HG02943 (cell line): ENCODE results near the gene CCDC13.
A peak's percentile ranks its signal among the peaks of the same experiment; 100 is the strongest.

Source experiments
- ATAC-seq: cut with Tn5 transposase; IDR thresholded peaks from one replicate; pipeline ENCODE4 v1.9.1; 2021; ENCODE audit warnings: mild to moderate bottlenecking, low read depth, moderate library complexity; ENCODE audit not compliant: unreplicated experiment

CCDC13 gene

GRCh38 chr3:42801048-42801620 is 28.1 kb upstream of the CCDC13 start:
- ATAC-seq, result no peak

- ATAC-seq, result no peak
Measured at GRCh38 chr3:42800251-42800650, 27.2 kb upstream of the CCDC13 start.

GRCh38 chr3:42799376-42799775 is 26.3 kb upstream of the CCDC13 start:
- no peak for ATAC-seq

- no peak for ATAC-seq
Measured at GRCh38 chr3:42796332-42796885, 23.4 kb upstream of the CCDC13 start.

- ATAC-seq, result no peak
Measured at GRCh38 chr3:42795621-42796181, 22.6 kb upstream of the CCDC13 start.

DNA sequence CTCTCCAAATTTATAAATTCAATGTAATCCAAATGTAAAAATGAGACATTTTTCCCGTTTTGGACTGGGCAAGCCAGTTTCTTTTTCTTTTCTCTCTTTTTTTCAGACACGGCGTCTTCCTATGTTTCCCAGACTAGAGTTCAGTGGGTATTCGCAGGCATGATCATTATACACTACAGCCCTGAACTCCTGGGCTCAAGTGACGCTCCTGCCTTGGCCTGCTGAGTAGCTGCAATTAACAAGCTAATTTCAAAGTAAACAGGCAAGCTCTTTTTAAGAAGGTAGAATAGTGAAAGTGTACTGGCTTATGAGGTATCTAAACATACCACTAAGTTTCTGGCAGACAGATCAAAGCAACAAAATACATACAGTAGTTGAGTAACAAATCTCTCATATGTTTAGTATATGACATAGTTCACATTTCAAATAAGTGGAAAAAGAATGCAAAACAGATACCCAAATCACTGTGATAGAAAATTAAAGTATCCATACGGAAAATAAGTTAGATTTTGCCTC is 17.7 kb upstream of the CCDC13 start:
- no peak for ATAC-seq

- ATAC-seq, result no peak
Measured at GRCh38 chr3:42786631-42787030, 13.6 kb upstream of the CCDC13 start.

GRCh38 chr3:42786212-42786611 is 13.2 kb upstream of the CCDC13 start:
- ATAC-seq, result no peak

- no peak for ATAC-seq
Measured at GRCh38 chr3:42780892-42781700, 8.0 kb upstream of the CCDC13 start.

DNA sequence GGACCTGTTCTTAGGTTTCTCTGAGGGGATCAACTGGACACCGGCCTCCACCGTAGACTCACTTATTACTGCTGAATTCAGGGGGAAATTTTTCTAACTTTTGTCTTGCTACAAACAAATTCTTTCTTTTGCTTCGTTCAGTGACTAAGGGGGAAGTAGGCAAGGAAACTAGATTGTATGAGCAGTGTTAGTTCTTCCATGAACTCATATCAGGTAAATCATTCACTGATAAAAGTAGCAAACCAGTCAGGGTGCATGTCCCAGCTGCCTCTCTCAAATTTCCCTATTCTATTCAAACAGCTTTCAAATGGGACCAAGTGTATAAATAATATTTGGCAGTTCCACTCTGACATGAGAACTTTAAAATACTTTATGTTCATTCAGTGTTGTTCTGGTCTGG is 7.3 kb upstream of the CCDC13 start:
- no peak for ATAC-seq

DNA sequence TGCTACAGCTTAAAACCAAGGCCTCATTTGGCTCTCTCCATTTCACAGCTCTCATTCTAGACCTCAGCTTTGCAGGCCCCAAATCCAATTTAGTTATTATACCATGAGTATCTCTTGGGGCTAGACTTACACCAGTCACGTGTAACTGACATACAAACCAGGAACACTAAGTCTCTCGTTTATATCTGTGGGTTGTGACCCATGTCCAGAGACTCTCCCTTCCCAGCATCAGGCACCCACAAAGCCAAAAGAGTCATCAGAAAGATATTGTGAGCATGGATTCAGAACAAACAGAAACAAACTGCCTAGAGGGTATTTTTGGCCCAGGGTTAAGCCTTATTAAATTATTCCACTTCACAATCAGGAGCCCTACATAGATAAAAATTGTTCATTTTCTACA is 5.6 kb upstream of the CCDC13 start:
- ATAC-seq, result no peak

DNA sequence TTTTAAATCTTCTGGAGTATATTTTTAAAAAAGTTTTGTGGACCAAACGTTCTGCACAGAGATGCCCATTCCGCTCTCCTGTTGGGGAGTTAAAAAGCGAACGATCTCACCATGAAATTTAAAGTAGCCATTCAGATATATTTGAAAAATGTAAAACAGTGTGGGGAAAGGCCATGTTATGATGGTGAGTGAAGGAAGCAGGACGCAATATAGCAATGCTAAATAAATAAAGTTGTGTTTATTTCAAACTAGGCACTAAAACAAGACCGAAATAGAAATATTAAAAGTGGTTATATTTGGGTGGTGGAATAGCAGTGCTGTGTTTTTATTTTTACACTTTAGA is 327 bp upstream of the CCDC13 start:
- ATAC-seq, result peak; percentile 2

- no peak for ATAC-seq
Measured at GRCh38 chr3:42771271-42771670, 1.8 kb downstream of the CCDC13 start.

GRCh38 chr3:42769477-42770131 is 3.4 kb downstream of the CCDC13 start:
- ATAC-seq, result no peak

DNA sequence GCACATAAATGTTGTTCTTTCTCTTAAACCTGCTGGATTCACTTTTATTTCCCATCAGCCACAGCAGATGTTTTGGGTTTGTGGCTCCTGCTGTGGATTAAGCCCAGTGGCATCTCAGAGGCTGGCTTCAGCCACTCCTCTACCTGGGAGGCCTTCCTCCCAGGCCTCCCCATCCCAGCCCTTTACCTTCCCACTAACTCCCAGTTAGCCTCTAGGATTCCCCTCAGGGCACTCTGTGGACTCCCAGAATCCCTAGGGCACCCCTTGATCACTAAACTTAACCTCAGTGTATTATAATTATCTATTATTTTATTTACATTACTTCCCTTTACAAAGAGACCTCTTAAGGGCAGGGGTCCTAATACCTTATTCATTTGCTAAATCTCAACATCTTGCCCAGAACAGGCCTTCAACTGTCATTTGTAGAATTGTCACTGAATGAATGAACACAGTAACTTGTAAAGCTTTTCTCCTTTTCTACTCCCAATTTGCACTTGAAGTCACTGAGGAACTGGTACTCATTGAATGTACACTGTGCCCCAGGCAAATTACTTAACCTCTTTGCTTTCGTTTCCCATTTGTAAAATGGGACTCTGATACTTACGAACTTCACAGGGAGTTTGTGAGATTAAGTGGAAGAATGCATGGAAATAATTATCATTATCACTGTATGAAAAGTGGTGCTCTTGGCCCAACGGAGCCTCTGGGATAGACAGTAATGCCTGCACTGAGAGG is 8.3 kb downstream of the CCDC13 start:
- ATAC-seq, result no peak

- ATAC-seq, result no peak
Measured at GRCh38 chr3:42764115-42764514, 8.9 kb downstream of the CCDC13 start.

DNA sequence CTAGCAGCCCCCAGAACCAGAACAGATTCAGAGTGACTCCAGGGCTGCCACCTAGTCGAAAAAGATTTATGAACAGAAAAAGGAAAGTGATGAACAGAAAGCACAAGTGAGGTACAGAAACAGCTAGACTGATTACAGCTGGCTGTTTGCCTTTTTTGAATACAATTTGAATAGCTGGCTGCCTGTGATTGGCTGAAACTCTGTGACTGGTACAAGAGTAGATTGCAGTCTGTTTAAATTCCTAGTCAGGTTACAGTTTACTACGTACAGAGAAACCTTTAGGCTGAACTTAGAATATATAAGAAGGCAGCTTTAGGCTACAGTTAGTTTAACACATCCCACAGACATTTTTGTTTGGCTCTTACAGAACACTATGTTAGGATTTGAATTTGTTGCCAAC is 10.0 kb downstream of the CCDC13 start:
- no peak for ATAC-seq

DNA sequence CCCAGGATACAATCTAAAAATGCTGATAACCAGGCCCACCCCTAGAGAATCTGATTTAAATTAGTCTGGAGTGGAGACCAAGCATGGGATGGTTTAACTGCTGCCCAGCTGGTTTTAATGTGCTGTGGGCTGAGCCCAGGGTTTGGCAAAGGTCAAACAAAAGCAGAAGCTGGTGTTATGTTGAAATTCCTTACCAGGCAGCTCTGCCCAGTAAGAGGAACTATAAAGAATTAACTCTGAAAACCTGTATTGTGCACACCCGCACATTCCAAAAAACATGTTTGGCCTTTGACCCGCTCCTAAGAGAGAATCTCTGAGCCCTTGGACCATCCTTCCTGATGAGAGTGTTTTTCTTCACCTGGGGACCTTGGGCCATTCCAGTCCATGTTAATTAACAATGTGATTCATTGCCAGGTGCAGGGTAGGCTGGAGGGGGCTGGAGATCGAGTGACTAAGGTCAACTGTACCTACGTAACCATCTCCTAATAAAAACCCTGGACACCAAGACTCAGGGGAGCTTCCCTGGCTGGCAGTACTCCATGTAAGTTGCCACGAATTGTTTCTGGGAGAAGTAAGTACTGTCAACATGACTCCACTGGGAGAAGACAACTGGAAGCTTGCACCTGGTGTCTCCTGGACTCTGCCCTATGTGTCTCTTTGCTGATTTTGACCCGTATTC is 10.9 kb downstream of the CCDC13 start:
- no peak for ATAC-seq

- no peak for ATAC-seq
Measured at GRCh38 chr3:42758126-42758525, 14.9 kb downstream of the CCDC13 start.

DNA sequence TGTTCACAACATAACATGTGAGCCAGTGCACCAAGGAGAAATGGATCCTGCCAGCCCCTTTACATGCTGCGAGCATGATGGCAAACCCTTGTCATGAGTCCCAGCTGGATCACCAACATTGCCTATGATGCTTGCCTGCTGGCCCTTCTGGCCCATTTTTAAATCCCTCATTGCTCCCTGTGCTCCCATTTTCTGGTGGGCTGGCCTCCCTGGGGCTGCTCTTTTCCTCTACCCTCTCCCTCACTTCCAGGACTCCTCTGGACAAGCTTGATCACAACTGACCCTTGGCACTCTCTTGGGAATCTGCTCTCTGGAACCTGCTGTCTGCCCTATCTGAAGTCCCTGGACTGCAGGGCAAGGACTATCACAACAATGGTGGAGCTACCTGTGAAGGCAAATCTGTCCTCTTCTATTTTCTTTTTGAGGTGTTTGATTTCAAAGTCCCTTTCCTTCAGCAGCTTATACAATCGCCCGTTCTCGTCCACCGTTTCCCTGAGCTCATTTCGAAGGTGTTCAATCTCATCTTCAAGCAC is 16.3 kb downstream of the CCDC13 start:
- ATAC-seq, result no peak
